HCT116 (cell line): ENCODE measurements around the gene CIP2A. TPM values are rescaled to one million over a fixed set of nuclear protein-coding genes. Genes with fewer than 3 reads are reported as not detected.

ENCODE experiments used
- ATAC-seq: fragments of 200-7000 bp; cut with Tn5 transposase; 2 replicates; pipeline ENCODE4 v1.9.1; 2020; ENCODE audit warnings: mild to moderate bottlenecking, moderate library complexity
- BruUV-seq: library from RNA; stranded (reverse); fragments of 400-500 nt; replicated peaks from 2 replicates; lab custom pipeline; 2021; lab: Mats Ljungman, UMichigan
- CTCF ChIA-PET: fragments of 300-600 bp; sonication (Branson Sonifier 250); formaldehyde crosslinking; loops from one replicate; lab custom pipeline; 2021; ENCODE audit warnings: antibody characterized with exemption; lab: Charles Lee
- POLR2A ChIA-PET: fragments of 300-600, 350-600 bp; sonication (Branson Sonifier 250); formaldehyde crosslinking; loops from one replicate; lab custom pipeline; 2021; ENCODE audit warnings: antibody characterized with exemption; lab: Charles Lee
- RAD21 ChIA-PET, 2 experiments: fragments of 300-600 bp; sonication (Branson Sonifier 250); formaldehyde crosslinking; loops; one replicate each; lab custom pipeline; 2023; ENCODE audit warnings: low total read pairs in 2 of 2; ENCODE audit not compliant: uncharacterized antibody in 2 of 2, unreplicated experiment in 2 of 2, low non-redundant PET in 1 of 2; lab: Charles Lee
- DNase-seq: peaks from one replicate; pipeline ENCODE4 v3.0.0-alpha.2; 2010; ENCODE audit warnings: low read depth, low spot score
- H2AFZ ChIP-seq: fragments of 200-600 bp; shearing (Covaris generic), sonication (generic); 2 replicates; pipeline ENCODE4 v1.6.1; 2017; ENCODE audit warnings: low read depth, mixed run types, mixed read lengths, antibody characterized with exemption, low read length; ENCODE audit not compliant: poor library complexity, severe bottlenecking
- H3K27ac ChIP-seq: 2 replicates; pipeline ENCODE4 v1.5.1; 2012; ENCODE audit warnings: low read depth, low read length
- H3K27me3 ChIP-seq: fragments of 200-600 bp; sonication (generic); 2 replicates; pipeline ENCODE4 v1.6.1; 2016; ENCODE audit warnings: mixed run types, low read length, mixed read lengths; ENCODE audit not compliant: insufficient read depth
- H3K36me3 ChIP-seq, 2 experiments: fragments of 200-500 bp in 1 of 2; fragments of 200-600 bp in 1 of 2; sonication (Bioruptor generic) in 1 of 2; sonication (generic) in 1 of 2; 2 replicates each; pipeline versions ENCODE4 v1.5.1 to v1.6.1; 2014 to 2016; ENCODE audit warnings: low read length in 2 of 2, inconsistent platforms in 1 of 2, mixed read lengths in 1 of 2, mixed run types in 1 of 2; ENCODE audit not compliant: insufficient read depth in 2 of 2, control insufficient read depth in 1 of 2
- H3K4me1 ChIP-seq, 2 experiments: fragments of 200-600 bp in 1 of 2; sonication (generic) in 1 of 2; 2 replicates each; pipeline versions ENCODE4 v1.5.1 to v1.6.1; 2012 to 2017; ENCODE audit warnings: low read length in 2 of 2, inconsistent platforms in 1 of 2, mild to moderate bottlenecking in 1 of 2, mixed read lengths in 1 of 2, mixed run types in 1 of 2, moderate library complexity in 1 of 2; ENCODE audit not compliant: insufficient read depth in 2 of 2, control insufficient read depth in 1 of 2
- H3K4me2 ChIP-seq: fragments of 200-600 bp; sonication (generic); 2 replicates; pipeline ENCODE4 v1.6.1; 2017; ENCODE audit warnings: mixed run types, low read length, mixed read lengths
- H3K4me3 ChIP-seq, 2 experiments: fragments of 200-600 bp in 1 of 2; sonication (generic) in 1 of 2; replicated peaks in 1 of 2; 2 replicates each; pipeline ENCODE4 v1.5.1; 2011 to 2016; ENCODE audit warnings: low read length in 2 of 2, control low read depth in 1 of 2, low read depth in 1 of 2, mild to moderate bottlenecking in 1 of 2, mixed read lengths in 1 of 2, mixed run types in 1 of 2
- H3K79me2 ChIP-seq: fragments of 200-600 bp; sonication (generic); 2 replicates; pipeline ENCODE4 v1.6.1; 2017; ENCODE audit warnings: mild to moderate bottlenecking, mixed run types, low read length, moderate library complexity, mixed read lengths; ENCODE audit not compliant: insufficient read depth
- H3K9ac ChIP-seq: fragments of 200-600 bp; sonication (generic); 2 replicates; pipeline ENCODE4 v1.6.1; 2016; ENCODE audit warnings: low read length, mixed read lengths
- H3K9me2 ChIP-seq: fragments of 200-600 bp; sonication (generic), shearing (Covaris generic); 2 replicates; pipeline ENCODE4 v1.6.1; 2017; ENCODE audit warnings: mixed run types, mild to moderate bottlenecking, moderate library complexity; ENCODE audit not compliant: insufficient read depth
- H3K9me3 ChIP-seq, 2 experiments: fragments of 200-500 bp in 1 of 2; fragments of 200-600 bp in 1 of 2; sonication (Bioruptor generic) in 1 of 2; sonication (generic) in 1 of 2; 2 replicates each; pipeline ENCODE4 v1.6.1; 2014 to 2017; ENCODE audit warnings: low read length in 2 of 2, mixed read lengths in 2 of 2, inconsistent platforms in 1 of 2, low read depth in 1 of 2, mild to moderate bottlenecking in 1 of 2, mixed run types in 1 of 2, moderate library complexity in 1 of 2; ENCODE audit not compliant: control insufficient read depth in 1 of 2, insufficient read depth in 1 of 2
- H4K20me1 ChIP-seq: fragments of 200-600 bp; sonication (generic), shearing (Covaris generic); 2 replicates; pipeline ENCODE4 v1.6.1; 2017; ENCODE audit warnings: mixed run types, mild to moderate bottlenecking, moderate library complexity; ENCODE audit not compliant: insufficient read depth
- ATF3 ChIP-seq: IDR thresholded peaks from 2 replicates; pipeline ENCODE4 v1.6.1; 2012
- CBX3 ChIP-seq: IDR thresholded peaks from 2 replicates; pipeline ENCODE4 v1.6.1; 2012; ENCODE audit warnings: low read depth
- CTCF ChIP-seq, 3 experiments: fragments of 200-600 bp in 1 of 3; sonication (generic) in 1 of 3; IDR thresholded peaks in 2 of 3; conservative IDR thresholded peaks in 1 of 3; 2 replicates each; pipeline ENCODE4 v1.5.1; 2012 to 2017; ENCODE audit warnings: low read depth in 2 of 3, low read length in 2 of 3, antibody characterized with exemption in 1 of 3, borderline replicate concordance in 1 of 3, control low read depth in 1 of 3, mild to moderate bottlenecking in 1 of 3, mixed read lengths in 1 of 3, mixed run types in 1 of 3, moderate library complexity in 1 of 3; ENCODE audit not compliant: insufficient read depth in 1 of 3
- FOSL1 ChIP-seq: IDR thresholded peaks from 2 replicates; pipeline ENCODE4 v1.6.1; 2012; ENCODE audit warnings: low read depth
- RAD21 ChIP-seq: IDR thresholded peaks from 2 replicates; pipeline ENCODE4 v1.6.1; 2012; ENCODE audit warnings: low read depth, mild to moderate bottlenecking
- SIN3A ChIP-seq: IDR thresholded peaks from 2 replicates; pipeline ENCODE4 v1.6.1; 2012; ENCODE audit warnings: low read depth
- YY1 ChIP-seq: IDR thresholded peaks from 2 replicates; pipeline ENCODE4 v1.6.1; 2011; ENCODE audit warnings: low read length, low read depth, moderate library complexity, mild to moderate bottlenecking; ENCODE audit not compliant: insufficient replicate concordance; ENCODE audit errors: extremely low read depth
- intact Hi-C: fragments of 100-400 bp; cut with micrococcal nuclease; formaldehyde crosslinking; loops from 2 replicates; pipeline ENCODE4 v1.10.0; 2022
- total RNA-seq: library from RNA; stranded (reverse); gene quantifications from one replicate; pipeline ENCODE4 v1.2.1, GENCODE V29; 2021; ENCODE audit not compliant: unreplicated experiment

Gene CIP2A
- total RNA-seq, 1 experiment from 2014 or later, result 41.6 TPM

- peak; percentile 59 for ATAC-seq
These were observed 36.7 kb downstream of the CIP2A start for GRCh38 chr3:108552267-108553159.

More at GRCh38 chr3:108552267-108553159, 36.7 kb downstream of the CIP2A start:
- Histone ChIP-seq H3K4me2 (no peak overlapping the region), H4K20me1 (no peaks in the 10 kb centered on the region), H3K9me3 (no peaks in the 10 kb centered on the region), H3K9ac (no peak overlapping the region), H3K9me2 (no peaks in the 10 kb centered on the region), H3K27me3 (no peaks in the 10 kb centered on the region), H3K79me2 (no peaks in the 10 kb centered on the region), H2AFZ (no peak overlapping the region), H3K4me3 (no peak overlapping the region), H3K4me1 (no peaks in the 10 kb centered on the region), H3K27ac (no peak overlapping the region), H3K36me3 (peaks cover 34 to 36% of the 10 kb centered on the region in 2 experiments)
- intact Hi-C loops, result loop anchor here (1.0 kb wide), 1 partner anchor 63 kb away; no protein-coding TSS in a partner anchor
- no TSS peak for BruUV-seq
- ChIA-PET CTCF (interaction anchor here (0.7 to 2.2 kb wide), 20 partner anchors 9 to 1317 kb away, joined by 3 to 12 read pairs (median 4); no protein-coding TSS in a partner anchor), RAD21 (interaction anchor here in 1 of 2 experiments (0.7 kb wide), 1 partner anchor 102 kb away, joined by 3 read pairs; no protein-coding TSS in a partner anchor), POLR2A (no interaction called here)
- TF ChIP-seq FOSL1 (no peak), RAD21 (peak; percentile 51), YY1 (no peak), ATF3 (no peak), CBX3 (no peak), CTCF (IDR thresholded peaks at IDR 0.05 in 2 of 3, conservative IDR thresholded peaks at IDR 0.05 in 1 of 3; ENCODE audit: borderline replicate concordance in 1 of 3, insufficient read depth in 1 of 3, low read depth in 2 of 3, low read length in 2 of 3) (peak; percentile 23 to 63 (median 26); a peak in 4 of 6 replicates), SIN3A (no peak)
- DNase-seq, result peak; percentile 19
